Vein endothelial cell (primary cell): Measurements from ENCODE around the gene FERD3L. TPM values are rescaled to one million over a fixed set of nuclear protein-coding genes. Genes with fewer than 3 reads are reported as not detected.

Experiments
- total RNA-seq: library from RNA; depleted of rRNA; stranded (reverse); fragments of >200 nt; gene quantifications from 2 replicates; pipeline ENCODE4 v1.2.3, GENCODE V29; 2012

Gene FERD3L
- not detected in 2 replicates for total RNA-seq

GRCh38 chr7:19144661-19145433 is at the start of gene FERD3L:
FERD3L (minus strand) TSS chr7:19145421; CDS start chr7:19145362, 59 bp downstream.

GRCh38 chr7:19117091-19117869 is 27.9 kb downstream of the FERD3L start, which contains the start of gene TWIST1:
TWIST1 (minus strand) TSS chr7:19117636; CDS start chr7:19117321, 315 bp downstream.

Other genes starting within 250 kb of the FERD3L start
- under 0.01 TPM in 1 of 2 replicates, not detected in the other for gene TWIST1, start 27.8 kb downstream of the FERD3L start, total RNA-seq